HG03103 (cell line): ENCODE measurements around the gene RPS19BP1.

Source experiments
- ATAC-seq: cut with Tn5 transposase; IDR thresholded peaks from one replicate; pipeline ENCODE4 v1.9.1; 2021; ENCODE audit warnings: low read depth; ENCODE audit not compliant: unreplicated experiment

RPS19BP1 gene

DNA sequence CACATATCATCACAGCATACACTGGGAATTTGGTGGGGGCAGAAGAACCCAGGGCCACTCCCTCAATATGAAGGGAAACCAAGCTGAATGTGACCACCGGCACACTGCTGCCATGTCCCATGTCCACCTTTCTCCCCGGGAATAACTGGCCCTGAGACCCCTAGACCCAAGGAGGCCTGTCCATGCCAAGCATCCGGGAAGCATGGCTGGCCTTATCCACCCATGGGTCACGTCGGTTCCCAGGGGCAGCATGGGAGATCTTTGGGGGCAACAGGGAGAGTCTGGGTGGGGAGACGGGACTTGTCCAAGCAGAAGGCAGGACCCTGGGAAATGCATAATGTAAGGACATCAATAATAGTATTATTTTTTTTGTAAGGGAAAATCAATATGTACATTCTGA is 40.9 kb downstream of the RPS19BP1 start:
- no peak for ATAC-seq

DNA sequence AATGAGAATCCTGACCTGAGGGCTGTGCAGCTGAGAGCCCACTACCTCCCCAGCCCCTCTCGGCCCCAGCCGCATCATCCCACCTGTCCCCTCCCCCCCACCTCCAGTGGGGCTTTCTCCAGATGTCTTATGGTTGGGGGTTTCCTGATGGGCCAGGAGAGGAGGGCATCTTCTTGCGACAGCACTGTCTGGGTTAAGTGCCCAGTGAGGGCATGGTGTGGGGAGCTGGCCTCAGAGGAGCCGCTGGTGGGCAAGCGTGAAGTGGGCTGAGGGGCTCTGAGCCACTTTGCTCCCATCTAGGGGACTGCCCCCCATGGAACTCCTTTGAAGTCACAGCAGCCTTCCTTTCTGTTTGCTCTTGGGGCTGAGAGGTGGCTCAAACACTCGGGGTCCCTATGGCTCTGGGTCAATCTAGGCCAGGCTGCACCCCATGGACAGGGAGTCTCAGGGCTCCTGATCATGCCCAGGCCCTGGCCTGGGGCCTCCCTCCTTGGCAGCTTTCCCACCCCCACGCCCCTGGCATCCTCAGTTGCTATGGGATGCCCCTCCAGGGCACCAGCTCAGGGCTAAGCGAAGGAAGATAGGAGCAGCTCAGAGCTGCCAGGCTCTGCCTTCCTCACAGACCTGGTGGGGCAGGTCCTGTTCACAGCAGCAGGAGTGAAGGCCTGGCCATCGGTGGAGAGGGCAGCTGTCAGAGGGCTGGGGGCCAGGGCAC is 41.4 kb downstream of the RPS19BP1 start:
- ATAC-seq = no peak

DNA sequence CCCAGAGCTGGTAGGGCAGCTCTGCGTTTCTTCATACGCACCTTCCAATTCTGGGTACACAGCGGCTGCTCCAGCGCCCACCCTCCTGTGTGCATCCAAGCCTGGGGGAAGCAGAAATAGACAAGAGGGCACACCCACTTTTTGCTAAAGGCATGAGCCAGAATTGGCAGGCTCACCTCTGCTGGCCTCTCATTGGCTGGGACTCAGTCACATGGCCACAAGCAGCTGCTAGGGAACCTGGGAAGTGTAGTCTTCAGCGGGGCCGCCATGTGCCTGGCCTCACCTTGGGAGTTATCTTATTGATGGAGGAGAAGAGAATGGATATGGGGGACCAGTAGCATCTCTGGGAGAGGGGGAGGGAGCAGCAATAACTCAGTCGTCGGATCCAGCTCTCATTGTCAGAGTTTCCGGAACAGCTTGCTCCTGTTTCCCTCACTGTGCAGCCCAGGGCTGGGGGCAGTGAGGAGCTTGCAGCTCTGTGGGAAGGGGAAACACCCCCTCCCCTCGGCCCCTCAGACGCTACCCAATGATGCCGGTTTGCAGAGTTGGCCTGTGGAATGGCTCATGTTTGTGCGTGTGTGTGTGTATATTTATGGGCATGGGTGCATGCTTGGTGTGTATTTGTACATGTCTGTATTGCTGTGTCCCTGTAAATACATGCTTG is 42.3 kb downstream of the RPS19BP1 start:
- peak; percentile 85 for ATAC-seq

DNA sequence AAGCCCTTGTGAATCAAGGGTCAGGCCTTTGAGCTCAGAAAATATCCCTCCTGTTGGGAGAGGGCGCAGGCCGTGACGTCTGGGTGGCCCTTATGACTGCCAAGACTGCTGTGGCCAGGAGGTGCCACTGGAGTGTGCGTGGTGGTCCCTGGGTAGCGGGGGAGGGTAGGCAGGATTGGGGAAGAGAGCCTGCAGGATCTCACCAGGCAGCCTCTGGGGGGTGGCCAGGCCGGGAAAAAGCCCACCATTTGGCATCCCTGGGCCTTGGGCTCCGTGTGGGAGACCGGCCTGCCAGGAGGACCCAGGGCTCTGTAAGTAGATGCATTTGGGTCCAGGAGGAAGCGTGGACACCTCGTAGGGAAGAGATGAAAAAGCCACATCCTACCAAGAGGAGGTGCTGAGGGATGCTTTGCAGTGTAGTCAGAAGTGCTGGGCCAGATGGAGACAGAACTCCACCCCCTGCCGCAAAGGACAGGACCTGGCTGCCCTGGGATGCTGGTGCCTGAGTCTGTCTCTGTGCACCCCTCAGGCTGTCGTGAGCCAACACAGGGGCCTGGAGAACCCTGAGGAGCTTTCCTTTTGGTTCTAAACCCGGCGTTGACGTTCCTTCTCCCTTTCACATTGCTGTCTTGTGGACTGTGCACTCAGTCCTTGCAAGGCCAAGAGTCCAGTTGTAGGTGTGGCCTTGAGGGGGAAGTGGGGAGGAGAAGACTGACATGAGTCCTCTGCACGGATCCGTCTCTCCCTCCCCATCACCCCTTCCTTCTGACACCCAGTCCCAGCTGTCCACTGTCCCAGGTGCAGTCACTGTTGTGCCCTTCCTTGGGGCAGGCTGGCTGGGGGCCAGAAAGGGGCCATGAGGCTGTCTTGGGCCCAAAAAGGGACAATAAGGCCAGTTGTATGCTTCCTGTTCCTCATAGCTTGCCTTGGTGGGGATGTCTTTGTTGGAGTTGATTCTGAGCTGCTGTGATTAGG is 43.2 kb downstream of the RPS19BP1 start:
- no peak for ATAC-seq

DNA sequence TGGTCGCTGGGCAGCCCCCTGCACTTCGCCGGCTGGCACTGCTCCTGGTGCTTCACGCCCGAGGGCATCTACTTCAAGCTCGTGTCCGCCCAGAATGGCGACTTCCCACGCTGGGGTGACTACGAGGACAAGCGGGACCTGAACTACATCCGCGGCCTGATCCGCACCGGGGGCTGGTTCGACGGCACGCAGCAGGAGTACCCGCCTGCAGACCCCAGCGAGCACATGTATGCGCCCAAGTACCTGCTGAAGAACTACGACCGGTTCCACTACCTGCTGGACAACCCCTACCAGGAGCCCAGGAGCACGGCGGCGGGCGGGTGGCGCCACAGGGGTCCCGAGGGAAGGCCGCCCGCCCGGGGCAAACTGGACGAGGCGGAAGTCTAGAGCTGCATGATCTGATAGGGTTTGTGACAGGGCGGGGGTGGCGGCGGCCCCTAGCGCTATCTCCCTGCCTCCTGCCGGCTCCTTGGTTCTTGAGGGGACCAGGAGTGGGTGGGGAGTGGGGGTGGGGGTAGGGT is 43.9 kb downstream of the RPS19BP1 start:
- no peak for ATAC-seq

DNA sequence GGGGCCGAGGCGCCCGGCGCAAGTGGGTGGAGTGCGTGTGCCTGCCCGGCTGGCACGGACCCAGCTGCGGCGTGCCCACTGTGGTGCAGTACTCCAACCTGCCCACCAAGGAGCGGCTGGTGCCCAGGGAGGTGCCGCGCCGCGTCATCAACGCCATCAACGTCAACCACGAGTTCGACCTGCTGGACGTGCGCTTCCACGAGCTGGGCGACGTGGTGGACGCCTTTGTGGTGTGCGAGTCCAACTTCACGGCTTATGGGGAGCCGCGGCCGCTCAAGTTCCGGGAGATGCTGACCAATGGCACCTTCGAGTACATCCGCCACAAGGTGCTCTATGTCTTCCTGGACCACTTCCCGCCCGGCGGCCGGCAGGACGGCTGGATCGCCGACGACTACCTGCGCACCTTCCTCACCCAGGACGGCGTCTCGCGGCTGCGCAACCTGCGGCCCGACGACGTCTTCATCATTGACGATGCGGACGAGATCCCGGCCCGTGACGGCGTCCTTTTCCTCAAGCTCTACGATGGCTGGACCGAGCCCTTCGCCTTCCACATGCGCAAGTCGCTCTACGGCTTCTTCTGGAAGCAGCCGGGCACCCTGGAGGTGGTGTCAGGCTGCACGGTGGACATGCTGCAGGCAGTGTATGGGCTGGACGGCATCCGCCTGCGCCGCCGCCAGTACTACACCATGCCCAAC is 44.6 kb downstream of the RPS19BP1 start:
- no peak for ATAC-seq

DNA sequence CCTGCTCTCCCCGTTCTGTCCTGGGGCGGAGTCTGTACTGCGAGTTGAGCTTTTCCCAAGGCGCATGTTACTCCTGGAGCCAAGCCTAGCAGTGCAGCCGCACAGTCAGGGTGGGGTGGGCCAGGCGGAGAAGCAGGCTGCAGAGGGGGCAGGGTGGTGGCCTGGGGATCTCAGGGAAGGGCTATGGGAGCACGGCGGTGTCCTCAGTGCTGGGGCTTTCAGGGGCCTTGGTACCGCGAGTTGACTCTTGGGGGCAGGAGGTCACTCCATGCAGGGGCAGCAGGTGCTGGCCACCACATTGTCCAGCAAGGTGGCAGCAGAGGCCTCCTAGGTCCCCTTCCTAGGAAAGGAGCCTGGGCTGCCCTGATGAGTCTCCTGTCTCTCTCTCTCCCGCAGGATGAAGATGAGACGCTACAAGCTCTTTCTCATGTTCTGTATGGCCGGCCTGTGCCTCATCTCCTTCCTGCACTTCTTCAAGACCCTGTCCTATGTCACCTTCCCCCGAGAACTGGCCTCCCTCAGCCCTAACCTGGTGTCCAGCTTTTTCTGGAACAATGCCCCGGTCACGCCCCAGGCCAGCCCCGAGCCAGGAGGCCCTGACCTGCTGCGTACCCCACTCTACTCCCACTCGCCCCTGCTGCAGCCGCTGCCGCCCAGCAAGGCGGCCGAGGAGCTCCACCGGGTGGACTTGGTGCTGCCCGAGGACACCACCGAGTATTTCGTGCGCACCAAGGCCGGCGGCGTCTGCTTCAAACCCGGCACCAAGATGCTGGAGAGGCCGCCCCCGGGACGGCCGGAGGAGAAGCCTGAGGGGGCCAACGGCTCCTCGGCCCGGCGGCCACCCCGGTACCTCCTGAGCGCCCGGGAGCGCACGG is 45.4 kb downstream of the RPS19BP1 start:
- ATAC-seq = no peak

DNA sequence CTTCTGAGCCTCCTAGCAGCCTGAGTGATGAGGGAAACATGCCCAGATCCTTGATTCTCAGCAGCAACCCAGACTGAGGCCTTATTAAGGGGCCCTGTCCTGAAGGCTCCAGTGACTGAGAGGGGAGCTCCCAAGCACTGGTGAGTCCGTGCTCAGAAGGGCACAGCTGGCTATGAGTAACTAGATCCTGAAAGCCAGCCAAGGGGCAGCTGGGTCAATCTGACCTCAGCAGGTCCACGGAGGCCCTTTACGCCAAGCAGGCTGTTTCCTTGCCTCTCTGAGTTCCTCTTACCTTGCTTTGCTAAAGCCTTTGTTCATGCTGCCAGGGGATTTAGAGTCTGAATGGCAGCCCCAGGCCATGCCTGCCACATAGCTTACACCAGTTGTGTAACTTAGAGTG is 49.8 kb downstream of the RPS19BP1 start:
- no peak for ATAC-seq

DNA sequence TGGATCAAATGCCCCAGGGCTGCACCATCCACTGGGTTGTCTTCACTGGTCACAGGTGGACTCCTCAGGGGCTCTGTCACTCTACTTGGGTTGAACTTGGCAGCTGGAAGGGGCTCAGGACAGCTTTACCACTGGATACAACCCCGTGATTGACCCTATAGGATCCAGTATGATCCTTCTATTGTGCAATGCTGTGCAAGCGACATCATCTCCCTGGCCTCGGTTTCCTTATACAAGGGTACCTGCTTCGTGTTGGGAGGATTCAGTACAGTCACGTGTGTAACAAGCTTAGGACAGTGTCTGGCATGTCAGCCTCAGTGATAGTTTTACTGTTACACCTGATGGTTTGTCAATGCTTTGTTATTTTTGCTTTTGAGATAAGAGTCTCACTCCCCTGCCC is 51.0 kb downstream of the RPS19BP1 start:
- ATAC-seq = no peak

DNA sequence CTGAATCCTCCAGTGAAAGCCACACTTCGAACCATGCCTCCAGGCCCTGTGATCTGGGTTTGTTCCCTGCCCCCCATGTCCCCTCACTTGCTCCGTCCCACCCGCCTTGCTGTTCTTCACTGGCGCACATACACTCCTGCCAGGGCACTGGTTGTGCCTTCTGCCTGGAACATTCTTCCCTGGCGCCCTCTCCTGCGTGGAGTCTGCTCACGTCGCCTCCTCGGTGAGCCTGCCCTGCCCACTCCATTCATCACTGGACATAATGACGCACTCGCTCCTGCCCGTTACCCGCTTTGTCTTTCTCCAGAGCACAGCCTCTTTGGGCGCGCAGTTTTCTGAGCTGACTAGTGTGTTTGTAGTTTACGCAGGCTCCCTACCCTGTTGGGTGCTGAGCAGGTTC is 51.5 kb downstream of the RPS19BP1 start:
- no peak for ATAC-seq

DNA sequence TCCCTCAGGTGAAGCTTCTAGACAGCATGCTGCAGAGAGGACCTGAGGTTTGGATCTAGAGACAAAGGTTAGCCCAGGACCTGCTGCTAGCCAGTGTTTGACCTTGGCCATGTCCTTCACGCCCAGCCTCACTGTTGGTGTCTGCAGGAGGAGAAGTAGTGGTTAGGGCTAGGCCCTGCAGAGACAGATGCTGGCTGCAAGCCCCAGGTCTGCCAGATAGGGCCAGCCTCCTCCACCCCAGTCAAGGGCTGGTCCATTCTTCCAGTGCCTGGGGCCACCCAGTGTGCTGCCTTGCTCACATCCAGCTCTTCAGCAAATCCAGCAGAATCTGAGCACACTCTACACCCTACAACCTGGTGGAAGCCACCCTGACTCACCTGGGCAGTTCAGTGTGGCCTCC is 52.0 kb downstream of the RPS19BP1 start:
- no peak for ATAC-seq

DNA sequence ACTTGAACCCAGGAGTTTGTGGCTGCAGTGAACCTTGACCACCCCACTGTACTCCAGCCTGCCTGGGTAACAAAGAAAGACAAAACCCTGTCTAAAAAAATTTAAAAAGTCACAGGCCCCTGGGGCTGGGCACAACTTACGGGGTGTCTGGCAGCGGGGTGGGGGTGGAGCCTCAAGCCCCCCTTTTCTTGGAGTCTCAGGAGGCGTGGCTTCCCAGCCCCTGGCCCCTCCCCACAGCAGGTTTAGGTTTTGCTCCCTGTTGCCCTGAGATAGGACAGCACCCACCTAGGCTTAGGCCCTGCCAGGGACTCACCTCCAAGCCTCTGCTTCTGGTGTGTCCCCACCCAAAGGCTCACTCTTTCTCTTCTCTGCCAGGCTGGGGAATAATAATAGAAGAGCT is 53.3 kb downstream of the RPS19BP1 start:
- ATAC-seq = no peak
